ENCODE results near the gene UNC80. TPM values are rescaled to one million over a fixed set of nuclear protein-coding genes. Genes with fewer than 3 reads are reported as not detected.
A peak's percentile ranks its signal among the peaks of the same experiment; 100 is the strongest.

UNC80 gene
- total and polyA plus RNA-seq, 8 donors = 0.69 to 4.8 (median 1.9) TPM

GRCh38 chr2:209970711-209971110 lies 199.1 kb downstream of the UNC80 start:
- Histone ChIP-seq H3K36me3 (no peaks in the 10 kb centered on the region), H3K4me3 (no peak overlapping the region), H3K27ac (no peak overlapping the region), H3K9me3 (no peaks in the 10 kb centered on the region), H3K4me1 (no peaks in the 10 kb centered on the region), H3K27me3 (no peaks in the 10 kb centered on the region)
- DNase-seq = no peak
- WGBS, 2 donors = 52 to 60% methylated on average over 4 of the region's 4 CpGs
- no peak for TF ChIP-seq CTCF (IDR thresholded peaks at IDR 0.05)
- no peak for ATAC-seq
- intact Hi-C loops (cut with DNase I) = loop anchor here in 1 of 3 donors (10.0 kb wide), 1 partner anchor 234 kb away; no protein-coding TSS in a partner anchor
- FAIRE-seq = no peak

DNA sequence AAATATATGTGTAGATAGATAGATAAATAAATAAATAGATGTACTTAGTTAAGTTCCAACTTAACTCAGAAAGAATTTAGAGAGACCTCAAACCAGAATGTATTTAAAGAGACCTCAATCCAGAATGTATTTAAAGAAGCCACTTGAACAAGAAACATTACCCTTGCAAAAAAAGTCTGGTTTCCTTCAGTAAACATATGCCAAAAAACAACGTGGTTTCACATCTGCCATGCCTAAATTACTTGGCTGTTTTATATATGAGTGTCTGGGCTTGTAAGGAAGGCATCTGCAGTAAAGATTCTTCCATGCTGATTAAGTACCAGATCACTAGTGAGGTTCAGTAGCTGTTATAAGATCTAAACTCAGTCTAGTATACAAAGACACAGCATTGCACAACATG lies 201.7 kb downstream of the UNC80 start:
- FAIRE-seq (no peak), DNase-seq (no peak), ATAC-seq (no peak)
- TF ChIP-seq CTCF (IDR thresholded peaks at IDR 0.05) = no peak
- 20 to 26% methylated on average over 1 of the region's 1 CpG for WGBS, 2 donors
- Histone ChIP-seq H3K27ac (no peak overlapping the region), H3K4me1 (no peaks in the 10 kb centered on the region), H3K27me3 (no peaks in the 10 kb centered on the region), H3K4me3 (no peak overlapping the region), H3K36me3 (no peaks in the 10 kb centered on the region), H3K9me3 (no peaks in the 10 kb centered on the region)
- intact Hi-C loops (cut with DNase I) = loop anchor here in 1 of 3 donors (10.0 kb wide), 1 partner anchor 231 kb away; no protein-coding TSS in a partner anchor

DNA sequence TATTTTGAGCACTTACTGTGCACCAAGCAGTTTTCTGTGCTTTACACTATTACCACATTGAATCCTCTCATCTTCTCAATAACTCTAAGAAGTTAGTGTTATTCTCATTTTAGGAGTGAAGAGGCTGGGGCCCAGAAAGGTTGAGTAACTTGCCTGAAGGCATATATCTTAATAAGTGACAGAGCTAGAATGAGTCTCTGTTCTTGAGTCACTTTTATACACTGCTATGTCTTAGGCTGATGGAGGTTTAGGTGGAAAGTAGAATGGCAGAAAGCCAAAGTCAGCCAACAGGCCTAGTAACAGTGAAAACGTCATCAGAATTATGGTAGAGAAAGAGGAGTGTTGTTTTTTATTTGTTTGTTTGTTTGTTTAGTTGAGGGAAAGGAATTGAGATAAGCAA lies 202.9 kb downstream of the UNC80 start:
- no peaks in the 10 kb centered on the region for H3K27me3 ChIP-seq
- H3K4me3 ChIP-seq = no peak overlapping the region
- H3K9me3 ChIP-seq = no peaks in the 10 kb centered on the region
- no peaks in the 10 kb centered on the region for H3K4me1 ChIP-seq
- intact Hi-C loops (cut with DNase I) = loop anchor here in 1 of 3 donors (10.0 kb wide), 1 partner anchor 230 kb away; no protein-coding TSS in a partner anchor
- 46 to 60% methylated on average over 1 of the region's 1 CpG for WGBS, 2 donors
- TF ChIP-seq CTCF (IDR thresholded peaks at IDR 0.05) = no peak
- H3K27ac ChIP-seq = no peak overlapping the region
- ATAC-seq (no peak), FAIRE-seq (no peak), DNase-seq (no peak)
- H3K36me3 ChIP-seq = no peaks in the 10 kb centered on the region

DNA sequence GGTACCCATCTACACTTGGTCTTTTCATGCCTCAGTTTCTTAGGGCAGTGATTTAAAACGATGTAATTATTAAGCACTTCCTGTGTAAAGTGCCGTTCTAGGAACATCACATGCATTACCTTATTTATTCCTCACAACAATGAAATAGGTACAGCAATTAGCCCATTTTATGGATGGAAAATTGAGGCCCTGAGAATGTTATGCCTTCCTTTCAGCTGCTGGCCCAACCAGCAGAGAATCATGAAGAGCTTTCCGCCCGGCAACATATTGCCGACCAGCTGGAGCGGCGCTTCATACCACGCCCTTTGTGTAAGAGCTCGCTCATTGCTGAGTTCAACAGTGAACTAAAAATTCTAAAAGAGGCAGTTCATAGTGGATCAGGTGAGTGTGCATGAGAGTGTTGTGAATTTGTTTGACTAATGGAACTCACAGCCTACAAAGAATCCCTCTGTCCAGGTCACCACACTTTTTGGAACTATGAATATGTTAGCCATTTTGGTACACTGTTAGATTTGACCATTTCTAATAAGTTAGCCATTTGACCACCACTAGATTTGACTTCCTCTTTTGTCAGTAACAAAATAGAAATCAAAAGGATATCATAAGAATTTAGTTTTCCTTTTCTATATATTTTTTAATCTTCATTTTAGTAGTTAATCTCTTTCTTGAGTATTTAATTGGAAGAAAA lies 205.2 kb downstream of the UNC80 start:
- Histone ChIP-seq H3K36me3 (no peaks in the 10 kb centered on the region), H3K4me1 (no peaks in the 10 kb centered on the region), H3K27me3 (no peaks in the 10 kb centered on the region), H3K9me3 (no peaks in the 10 kb centered on the region), H3K27ac (no peak overlapping the region), H3K4me3 (no peak overlapping the region)
- 80 to 86% methylated on average over 9 of the region's 9 CpGs for WGBS, 2 donors
- FAIRE-seq (peak; percentile 67), DNase-seq (no peak), ATAC-seq (no peak)
- intact Hi-C loops (cut with DNase I) = loop anchor here (5.0 to 10.0 kb wide), 3 partner anchors 220 to 228 kb away; no protein-coding TSS in a partner anchor
- TF ChIP-seq CTCF (IDR thresholded peaks at IDR 0.05) = no peak

Measured in pancreas (tissue), 10 donors.